Panc1 (cell line): ENCODE measurements around the gene INPP5B. TPM values are rescaled to one million over a fixed set of nuclear protein-coding genes. Genes with fewer than 3 reads are reported as not detected.

ENCODE experiments used
- ATAC-seq: fragments of 200-7000 bp; cut with Tn5 transposase; 2 replicates; pipeline ENCODE4 v1.9.1; 2020; ENCODE audit warnings: mild to moderate bottlenecking, moderate library complexity
- BruUV-seq: library from RNA; stranded (reverse); fragments of 400-500 nt; replicated peaks from 2 replicates; lab custom pipeline; 2021; lab: Mats Ljungman, UMichigan
- CTCF ChIA-PET: fragments of 300-600 bp; sonication (Branson Sonifier 250); formaldehyde crosslinking; loops from one replicate; lab custom pipeline; 2022; ENCODE audit warnings: antibody characterized with exemption; lab: Charles Lee
- POLR2A ChIA-PET: fragments of 300-600 bp; sonication (Branson Sonifier 250); formaldehyde crosslinking; loops from one replicate; lab custom pipeline; 2022; ENCODE audit warnings: antibody characterized with exemption; lab: Charles Lee
- DNase-seq: peaks from one replicate; pipeline ENCODE4 v3.0.0-alpha.2; 2010; ENCODE audit warnings: low read depth, low spot score
- H3K27ac ChIP-seq: 2 replicates; pipeline ENCODE4 v1.5.1; 2011; ENCODE audit warnings: mild to moderate bottlenecking, low read length, inconsistent platforms
- H3K27me3 ChIP-seq: fragments of 200-500 bp; sonication (Bioruptor generic); 2 replicates; pipeline ENCODE4 v1.6.0; 2014; ENCODE audit warnings: low read length, inconsistent platforms; ENCODE audit not compliant: control insufficient read depth, insufficient read depth
- H3K36me3 ChIP-seq: fragments of 200-500 bp; sonication (Bioruptor generic); 2 replicates; pipeline ENCODE4 v1.5.1; 2014; ENCODE audit warnings: inconsistent platforms, mild to moderate bottlenecking, low read length, moderate library complexity; ENCODE audit not compliant: control insufficient read depth, insufficient read depth
- H3K4me1 ChIP-seq: 2 replicates; pipeline ENCODE4 v1.5.1; 2011; ENCODE audit warnings: inconsistent platforms, mild to moderate bottlenecking, low read length, moderate library complexity; ENCODE audit not compliant: control insufficient read depth, insufficient read depth
- H3K4me3 ChIP-seq, 2 experiments: 2 replicates each; pipeline ENCODE4 v1.5.1; 2011 to 2012; ENCODE audit warnings: low read depth in 2 of 2, low read length in 2 of 2, mild to moderate bottlenecking in 2 of 2, inconsistent platforms in 1 of 2, moderate library complexity in 1 of 2
- H3K9me3 ChIP-seq: fragments of 200-500 bp; sonication (Bioruptor generic); 2 replicates; pipeline ENCODE4 v1.5.1; 2014; ENCODE audit warnings: low read depth, mild to moderate bottlenecking, inconsistent platforms, low read length, moderate library complexity; ENCODE audit not compliant: control insufficient read depth, insufficient read depth
- CTCF ChIP-seq: fragments of 450-650 bp; IDR thresholded peaks from 2 replicates; pipeline ENCODE4 v1.5.1; 2017; ENCODE audit warnings: mild to moderate bottlenecking
- POLR2AphosphoS5 ChIP-seq: IDR thresholded peaks from 2 replicates; pipeline ENCODE4 v1.6.1; 2012; ENCODE audit warnings: mild to moderate bottlenecking, low read depth, low read length, moderate library complexity
- REST ChIP-seq, 2 experiments: IDR thresholded peaks; 2 replicates each; pipeline ENCODE4 v1.6.1; 2011 to 2012; ENCODE audit warnings: low read depth in 2 of 2, control low read depth in 1 of 2, low read length in 1 of 2, mild to moderate bottlenecking in 1 of 2, moderate library complexity in 1 of 2; ENCODE audit not compliant: insufficient read depth in 1 of 2
- SIN3A ChIP-seq: IDR thresholded peaks from 2 replicates; pipeline ENCODE4 v1.6.1; 2012; ENCODE audit warnings: low read depth, mild to moderate bottlenecking, low read length, moderate library complexity, borderline replicate concordance; ENCODE audit not compliant: insufficient read depth
- TCF7L2 ChIP-seq: IDR thresholded peaks from 2 replicates; pipeline ENCODE4 v1.6.1; 2011; ENCODE audit warnings: mild to moderate bottlenecking, low read depth, low read length, inconsistent platforms
- in situ Hi-C: cut with HindIII; loops from 2 replicates; pipeline ENCODE4 v1.10.0; 2016; ENCODE audit warnings: low sequenced_read_pairs, low pct_unique_long_range_greater_than_20kb
- intact Hi-C: fragments of 100-400 bp; cut with micrococcal nuclease; formaldehyde crosslinking; loops from one replicate; pipeline ENCODE4 v1.10.0; 2022; ENCODE audit not compliant: unreplicated experiment
- total RNA-seq: library from RNA; stranded (reverse); gene quantifications from one replicate; pipeline ENCODE4 v1.2.1, GENCODE V29; 2021; ENCODE audit not compliant: unreplicated experiment

Gene INPP5B
- total RNA-seq, 1 experiment from 2014 or later: 17.7 TPM

GRCh38 chr1:37831809-37832208 lies 115.0 kb downstream of the INPP5B start:
- ATAC-seq (no peak), DNase-seq (no peak)
- Histone ChIP-seq H3K4me3 (no peak overlapping the region), H3K27me3 (no peaks in the 10 kb centered on the region), H3K9me3 (no peaks in the 10 kb centered on the region), H3K27ac (no peak overlapping the region), H3K4me1 (no peaks in the 10 kb centered on the region), H3K36me3 (peaks cover 33% of the 10 kb centered on the region)
- no TSS peak for BruUV-seq
- POLR2A ChIA-PET: no interaction called here
- CTCF ChIA-PET: no interaction called here
- TF ChIP-seq CTCF (no peak), POLR2AphosphoS5 (no peak), TCF7L2 (no peak), SIN3A (no peak), REST (IDR thresholded peaks at IDR 0.05; ENCODE audit: insufficient read depth in 1 of 2, low read depth in 2 of 2, low read length in 1 of 2) (no peak)
- intact Hi-C loops: no loop called here
- in situ Hi-C loops: no loop called here

GRCh38 chr1:37831109-37831508 lies 115.7 kb downstream of the INPP5B start:
- peaks cover 27% of the 10 kb centered on the region for H3K36me3 ChIP-seq
- no peak overlapping the region for H3K27ac ChIP-seq
- POLR2A ChIA-PET: interaction anchor here (0.5 kb wide), 1 partner anchor 25 kb away, joined by 13 read pairs; no protein-coding TSS in a partner anchor
- TF ChIP-seq REST (IDR thresholded peaks at IDR 0.05; ENCODE audit: insufficient read depth in 1 of 2, low read depth in 2 of 2, low read length in 1 of 2) (no peak), CTCF (no peak), TCF7L2 (no peak), POLR2AphosphoS5 (no peak), SIN3A (no peak)
- intact Hi-C loops: no loop called here
- H3K4me1 ChIP-seq: no peaks in the 10 kb centered on the region
- DNase-seq (no peak), ATAC-seq (no peak)
- no TSS peak for BruUV-seq
- no peak overlapping the region for H3K4me3 ChIP-seq
- in situ Hi-C loops: no loop called here
- H3K27me3 ChIP-seq: no peaks in the 10 kb centered on the region
- CTCF ChIA-PET: no interaction called here
- no peaks in the 10 kb centered on the region for H3K9me3 ChIP-seq
